HEK293T (cell line): ENCODE data around the gene PRSS50.

Experiments used
- CTCF ChIA-PET: fragments of 350-600 bp; formaldehyde crosslinking; extraction: SDS; loops from one replicate; lab custom pipeline; 2021; ENCODE audit warnings: antibody characterized with exemption, inconsistent platforms; lab: Yijun Ruan, JAX
- POLR2A ChIA-PET: fragments of 350-600 bp; formaldehyde crosslinking; extraction: SDS; loops from one replicate; lab custom pipeline; 2020; ENCODE audit warnings: antibody characterized with exemption, inconsistent platforms; lab: Yijun Ruan, JAX
- DNase-seq: peaks from one replicate; pipeline ENCODE4 v3.0.0; 2012; ENCODE audit warnings: mixed read lengths; ENCODE audit errors: extremely low spot score
- ARNT ChIP-seq: fragments of 450-650 bp; IDR thresholded peaks from 2 replicates; pipeline ENCODE4 v1.6.1; 2017; ENCODE audit warnings: mild to moderate bottlenecking
- BHLHE40 ChIP-seq: fragments of 450-650 bp; IDR thresholded peaks from 2 replicates; pipeline ENCODE4 v1.6.1; 2016; ENCODE audit warnings: mild to moderate bottlenecking, moderate library complexity, borderline replicate concordance
- CTBP1 ChIP-seq: fragments of 450-650 bp; IDR thresholded peaks from 2 replicates; pipeline ENCODE4 v1.6.1; 2016; ENCODE audit warnings: borderline replicate concordance
- ELF4 ChIP-seq: fragments of 450-650 bp; IDR thresholded peaks from 2 replicates; pipeline ENCODE4 v1.6.1; 2017; ENCODE audit warnings: antibody characterized with exemption
- FOXA1 ChIP-seq: fragments of 450-650 bp; IDR thresholded peaks from 2 replicates; pipeline ENCODE4 v1.6.1; 2016; ENCODE audit warnings: mild to moderate bottlenecking
- FOXK2 ChIP-seq: fragments of 450-650 bp; IDR thresholded peaks from 2 replicates; pipeline ENCODE4 v1.6.1; 2016; ENCODE audit warnings: mild to moderate bottlenecking
- FOXM1 ChIP-seq: fragments of 450-650 bp; IDR thresholded peaks from 2 replicates; pipeline ENCODE4 v1.6.1; 2017; ENCODE audit warnings: mild to moderate bottlenecking, borderline replicate concordance
- HDGF ChIP-seq: fragments of 450-650 bp; IDR thresholded peaks from 2 replicates; pipeline ENCODE4 v1.6.1; 2017; ENCODE audit warnings: antibody characterized with exemption, borderline replicate concordance
- L3MBTL2 ChIP-seq: fragments of 450-650 bp; conservative IDR thresholded peaks from 2 replicates; pipeline ENCODE4 v1.6.1; 2016; ENCODE audit warnings: mild to moderate bottlenecking
- LEF1 ChIP-seq: fragments of 450-650 bp; IDR thresholded peaks from 2 replicates; pipeline ENCODE4 v1.6.1; 2017; ENCODE audit warnings: mild to moderate bottlenecking, borderline replicate concordance
- NFRKB ChIP-seq: fragments of 450-650 bp; IDR thresholded peaks from 2 replicates; pipeline ENCODE4 v1.6.1; 2016; ENCODE audit warnings: mild to moderate bottlenecking, moderate library complexity
- SP1 ChIP-seq: fragments of 450-650 bp; IDR thresholded peaks from 2 replicates; pipeline ENCODE4 v1.6.1; 2017
- SUZ12 ChIP-seq: fragments of 450-650 bp; IDR thresholded peaks from 2 replicates; pipeline ENCODE4 v1.6.1; 2016; ENCODE audit warnings: mild to moderate bottlenecking
- TARDBP ChIP-seq: fragments of 450-650 bp; IDR thresholded peaks from 2 replicates; pipeline ENCODE4 v1.6.1; 2016
- ZNF384 ChIP-seq: fragments of 450-650 bp; IDR thresholded peaks from 2 replicates; pipeline ENCODE4 v1.6.1; 2016
- TF ChIP-seq, protein P1 (sequence below): fragments of 450-650 bp; IDR thresholded peaks from 2 replicates; pipeline ENCODE4 v1.6.1; 2016

Gene PRSS50

DNA sequence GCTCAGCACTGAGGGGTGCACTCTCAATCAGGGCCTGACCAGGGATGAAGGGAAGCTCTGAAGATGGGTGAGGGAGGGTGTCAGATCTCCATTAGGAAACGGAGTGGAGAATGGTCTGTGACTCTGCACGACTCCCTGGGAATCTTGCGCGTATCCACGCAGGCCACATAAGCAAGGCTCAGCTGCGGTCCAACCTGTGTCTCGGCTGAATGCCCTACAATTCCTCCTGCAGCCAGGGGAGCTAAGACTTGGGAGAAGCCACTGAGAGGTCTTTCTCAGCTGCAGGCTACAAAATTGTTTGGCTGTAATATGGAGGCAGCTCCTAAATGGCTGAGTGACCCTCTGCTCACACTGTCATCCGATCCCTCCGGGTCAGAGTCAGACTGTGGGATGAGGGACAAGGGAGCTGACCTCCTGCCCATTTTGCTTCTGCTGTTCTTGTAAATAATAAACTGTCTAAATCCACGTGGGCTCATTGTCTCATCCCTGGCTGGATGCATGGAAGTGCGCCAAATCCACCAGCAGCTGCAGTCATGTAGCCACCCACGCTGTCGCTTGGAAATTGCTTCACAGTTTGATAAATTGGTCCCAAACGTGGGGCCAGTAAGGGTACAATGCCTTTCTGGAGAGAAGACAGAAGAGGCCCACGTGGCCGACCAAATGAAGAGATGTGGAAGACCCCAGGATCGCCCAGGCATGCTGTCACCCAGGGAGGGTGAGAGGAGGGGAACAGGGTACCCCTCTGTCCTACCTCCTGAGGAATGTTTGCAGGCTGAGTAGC lies 54.7 kb downstream of the PRSS50 start:
- no peak for TF ChIP-seq FOXM1
- TF ChIP-seq, protein P1, sequence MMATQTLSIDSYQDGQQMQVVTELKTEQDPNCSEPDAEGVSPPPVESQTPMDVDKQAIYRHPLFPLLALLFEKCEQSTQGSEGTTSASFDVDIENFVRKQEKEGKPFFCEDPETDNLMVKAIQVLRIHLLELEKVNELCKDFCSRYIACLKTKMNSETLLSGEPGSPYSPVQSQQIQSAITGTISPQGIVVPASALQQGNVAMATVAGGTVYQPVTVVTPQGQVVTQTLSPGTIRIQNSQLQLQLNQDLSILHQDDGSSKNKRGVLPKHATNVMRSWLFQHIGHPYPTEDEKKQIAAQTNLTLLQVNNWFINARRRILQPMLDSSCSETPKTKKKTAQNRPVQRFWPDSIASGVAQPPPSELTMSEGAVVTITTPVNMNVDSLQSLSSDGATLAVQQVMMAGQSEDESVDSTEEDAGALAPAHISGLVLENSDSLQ, result no peak
- no peak for TF ChIP-seq ELF4
- TF ChIP-seq CTBP1, result no peak
- TF ChIP-seq L3MBTL2, result no peak
- no peak for TF ChIP-seq TARDBP
- TF ChIP-seq SP1, result no peak
- TF ChIP-seq ZNF384, result no peak
- no peak for TF ChIP-seq NFRKB
- no peak for TF ChIP-seq SUZ12
- TF ChIP-seq BHLHE40, result no peak
- no peak for TF ChIP-seq LEF1
- TF ChIP-seq FOXK2, result no peak
- TF ChIP-seq HDGF, result no peak
- no peak for TF ChIP-seq ARNT
- TF ChIP-seq FOXA1, result no peak
- POLR2A ChIA-PET, result no interaction called here
- CTCF ChIA-PET, result no interaction called here
- no peak for DNase-seq
